Activated CD8-positive, alpha-beta T cell treated with anti-CD3 and anti-CD28 coated beads for 36 hours (primary cell): ENCODE data around the gene EEIG1. TPM values are rescaled to one million over a fixed set of nuclear protein-coding genes. Genes with fewer than 3 reads are reported as not detected.

Experiments
- ATAC-seq: fragments of 200-7000 bp; cut with Tn5 transposase; one replicate; pipeline ENCODE4 v1.10.0; 2021; ENCODE audit warnings: mild to moderate bottlenecking, moderate library complexity
- CTCF ChIA-PET: fragments of 350-600 bp; sonication (Branson Sonifier 250); formaldehyde crosslinking; loops from one replicate; lab custom pipeline; 2021; ENCODE audit warnings: antibody characterized with exemption; lab: Charles Lee
- POLR2A ChIA-PET: fragments of 350-600 bp; sonication (Branson Sonifier 250); formaldehyde crosslinking; loops from one replicate; lab custom pipeline; 2021; ENCODE audit warnings: antibody characterized with exemption; lab: Charles Lee
- DNase-seq: peaks from one replicate; pipeline ENCODE4 v3.0.0-alpha.2; 2020
- H3K27ac Mint-ChIP-seq: one replicate; pipeline ENCODE4 v1.8.0; 2021; ENCODE audit warnings: mild to moderate bottlenecking, mixed read lengths
- H3K27me3 Mint-ChIP-seq: one replicate; pipeline ENCODE4 v1.8.0; 2021; ENCODE audit warnings: mixed read lengths
- H3K36me3 Mint-ChIP-seq: one replicate; pipeline ENCODE4 v1.8.0; 2021; ENCODE audit warnings: low read depth, mixed read lengths
- H3K4me1 Mint-ChIP-seq: one replicate; pipeline ENCODE4 v1.8.0; 2021; ENCODE audit warnings: low read depth, mixed read lengths
- H3K4me3 Mint-ChIP-seq: one replicate; pipeline ENCODE4 v1.8.0; 2021; ENCODE audit warnings: mild to moderate bottlenecking, moderate library complexity, mixed read lengths
- H3K9me3 Mint-ChIP-seq: one replicate; pipeline ENCODE4 v1.8.0; 2021; ENCODE audit warnings: mixed read lengths
- intact Hi-C: fragments of 100-400 bp; cut with micrococcal nuclease; formaldehyde crosslinking; loops from one replicate; pipeline ENCODE4 v1.10.0; 2022
- total RNA-seq, 2 experiments: library from RNA; stranded (reverse); gene quantifications; one replicate each; pipeline ENCODE4 v1.2.3, GENCODE V29; 2021
- TF ChIP-seq, protein P1 (sequence below): fragments of 200-600 bp; IDR thresholded peaks from one replicate; pipeline ENCODE4 v1.8.0; 2022; ENCODE audit warnings: antibody characterized with exemption, mild to moderate bottlenecking

The EEIG1 gene
- total RNA-seq, 2 experiments from 2014 or later = 79.7 to 81.5 TPM

GRCh38 chr9:127981559-127982121 is 851 bp upstream of the EEIG1 start:
- POLR2A ChIA-PET = interaction anchor here (0.8 to 22.5 kb wide), 12 partner anchors 13 to 92 kb away, joined by 3 to 408 read pairs (median 6); partner anchors contain the start of gene NAIF1
- Mint-ChIP-seq H3K4me1 (peaks cover 39% of the 10 kb centered on the region), H3K27me3 (no peaks in the 10 kb centered on the region), H3K27ac (peak overlapping the region; percentile 97), H3K4me3 (peak overlapping the region; percentile 97), H3K9me3 (no peaks in the 10 kb centered on the region), H3K36me3 (peaks cover 24% of the 10 kb centered on the region)
- DNase-seq (peak; percentile 77), ATAC-seq (peak; percentile 5)
- intact Hi-C loops = no loop called here
- TF ChIP-seq, protein P1, sequence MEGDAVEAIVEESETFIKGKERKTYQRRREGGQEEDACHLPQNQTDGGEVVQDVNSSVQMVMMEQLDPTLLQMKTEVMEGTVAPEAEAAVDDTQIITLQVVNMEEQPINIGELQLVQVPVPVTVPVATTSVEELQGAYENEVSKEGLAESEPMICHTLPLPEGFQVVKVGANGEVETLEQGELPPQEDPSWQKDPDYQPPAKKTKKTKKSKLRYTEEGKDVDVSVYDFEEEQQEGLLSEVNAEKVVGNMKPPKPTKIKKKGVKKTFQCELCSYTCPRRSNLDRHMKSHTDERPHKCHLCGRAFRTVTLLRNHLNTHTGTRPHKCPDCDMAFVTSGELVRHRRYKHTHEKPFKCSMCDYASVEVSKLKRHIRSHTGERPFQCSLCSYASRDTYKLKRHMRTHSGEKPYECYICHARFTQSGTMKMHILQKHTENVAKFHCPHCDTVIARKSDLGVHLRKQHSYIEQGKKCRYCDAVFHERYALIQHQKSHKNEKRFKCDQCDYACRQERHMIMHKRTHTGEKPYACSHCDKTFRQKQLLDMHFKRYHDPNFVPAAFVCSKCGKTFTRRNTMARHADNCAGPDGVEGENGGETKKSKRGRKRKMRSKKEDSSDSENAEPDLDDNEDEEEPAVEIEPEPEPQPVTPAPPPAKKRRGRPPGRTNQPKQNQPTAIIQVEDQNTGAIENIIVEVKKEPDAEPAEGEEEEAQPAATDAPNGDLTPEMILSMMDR = no peak
- CTCF ChIA-PET = interaction anchor here (1.1 to 15.3 kb wide), 7 partner anchors 22 to 136 kb away, joined by 3 to 163 read pairs (median 5); no protein-coding TSS in a partner anchor

DNA sequence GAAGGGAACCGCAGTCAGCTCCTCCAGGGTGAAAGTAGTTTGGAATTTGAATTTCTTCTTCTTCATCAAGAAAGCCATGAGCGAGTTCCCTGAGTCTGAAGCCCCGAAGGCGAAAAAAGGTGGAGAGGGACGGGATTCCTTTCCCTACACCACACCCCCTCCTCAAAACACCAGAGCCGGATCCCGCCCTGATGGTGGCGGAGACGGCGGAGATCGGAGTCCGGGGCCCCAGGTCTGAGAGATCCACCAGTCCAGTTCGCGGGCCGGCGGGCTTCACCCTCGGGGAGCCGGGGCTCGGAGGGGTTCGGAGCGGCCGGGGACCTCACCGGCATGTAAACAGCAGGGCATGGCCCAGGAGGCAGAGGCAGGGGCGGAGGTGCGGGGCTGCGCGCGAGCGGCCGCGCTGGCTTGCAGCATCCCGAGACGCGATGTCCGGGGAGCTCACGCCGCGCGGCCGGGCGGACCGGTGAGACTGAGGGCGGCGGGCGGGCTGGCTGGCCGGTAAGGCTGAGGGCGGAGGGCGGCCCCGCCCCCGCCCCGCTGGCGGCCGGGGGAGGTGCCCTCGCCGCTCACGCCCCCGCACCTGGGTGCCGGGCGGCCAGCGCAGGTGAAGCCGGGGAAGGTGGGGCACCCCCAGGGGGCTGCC is 606 bp downstream of the EEIG1 start:
- intact Hi-C loops = no loop called here
- TF ChIP-seq, protein P1 = no peak
- Mint-ChIP-seq H3K9me3 (no peaks in the 10 kb centered on the region), H3K4me3 (peak overlapping the region; percentile 97), H3K27me3 (no peaks in the 10 kb centered on the region), H3K4me1 (peaks cover 52% of the 10 kb centered on the region), H3K36me3 (peaks cover 36% of the 10 kb centered on the region), H3K27ac (peak overlapping the region; percentile 89)
- peak; percentile 2 for ATAC-seq
- ChIA-PET POLR2A (interaction anchor here (0.7 to 22.5 kb wide), 15 partner anchors 19 to 558 kb away, joined by 3 to 408 read pairs (median 5); no protein-coding TSS in a partner anchor), CTCF (interaction anchor here (0.6 to 15.3 kb wide), 7 partner anchors 15 to 112 kb away, joined by 3 to 163 read pairs (median 5); no protein-coding TSS in a partner anchor)
- DNase-seq = peak; percentile 56

- DNase-seq (peak; percentile 60), ATAC-seq (no peak)
- peaks cover 39% of the 10 kb centered on the region for H3K36me3 Mint-ChIP-seq
- ChIA-PET CTCF (interaction anchor here (0.6 to 15.3 kb wide), 9 partner anchors 16 to 138 kb away, joined by 3 to 163 read pairs (median 5); no protein-coding TSS in a partner anchor), POLR2A (interaction anchor here (0.7 to 22.5 kb wide), 12 partner anchors 18 to 557 kb away, joined by 3 to 408 read pairs (median 4); no protein-coding TSS in a partner anchor)
- H3K9me3 Mint-ChIP-seq = no peaks in the 10 kb centered on the region
- peaks cover 51% of the 10 kb centered on the region for H3K4me1 Mint-ChIP-seq
- H3K27ac Mint-ChIP-seq = peak overlapping the region; percentile 89
- no peaks in the 10 kb centered on the region for H3K27me3 Mint-ChIP-seq
- TF ChIP-seq, protein P1 = no peak
- intact Hi-C loops = loop anchor here (5.0 kb wide), 1 partner anchor 42 kb away; the partner anchor contains the start of gene DPM2
- H3K4me3 Mint-ChIP-seq = peak overlapping the region; percentile 97
Observed at GRCh38 chr9:127979333-127980059, 1.3 kb downstream of the EEIG1 start.

DNA sequence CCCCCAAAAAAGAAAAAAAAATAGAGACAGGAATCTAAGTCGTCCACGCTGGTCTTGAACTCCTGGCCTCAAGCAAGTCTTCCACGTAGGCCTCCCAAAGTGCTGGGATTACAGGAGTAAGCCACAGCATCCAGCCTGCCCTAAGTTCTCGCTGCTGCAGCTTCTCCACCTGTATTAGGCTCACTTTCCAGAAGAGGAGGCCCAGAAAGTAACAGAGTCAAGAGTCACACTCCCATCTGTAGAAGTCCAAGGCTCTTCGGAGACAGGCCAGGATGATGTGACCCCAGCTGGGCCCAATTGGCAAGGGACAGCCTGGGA is 1.8 kb downstream of the EEIG1 start:
- H3K27me3 Mint-ChIP-seq = no peaks in the 10 kb centered on the region

More for the DNA sequence above, 1.8 kb downstream of the EEIG1 start:
- POLR2A ChIA-PET = interaction anchor here (1.3 to 22.5 kb wide), 6 partner anchors 18 to 90 kb away, joined by 3 to 408 read pairs (median 7); no protein-coding TSS in a partner anchor
- no peak for ATAC-seq
- peaks cover 43% of the 10 kb centered on the region for H3K36me3 Mint-ChIP-seq
- CTCF ChIA-PET = interaction anchor here (1.0 to 15.3 kb wide), 7 partner anchors 20 to 139 kb away, joined by 3 to 163 read pairs (median 5); no protein-coding TSS in a partner anchor
- intact Hi-C loops = loop anchor here (5.0 kb wide), 1 partner anchor 42 kb away; the partner anchor contains the start of gene DPM2
- TF ChIP-seq, protein P1 = no peak
- peak overlapping the region; percentile 89 for H3K27ac Mint-ChIP-seq
- DNase-seq = no peak
- H3K9me3 Mint-ChIP-seq = no peaks in the 10 kb centered on the region
- peak overlapping the region; percentile 97 for H3K4me3 Mint-ChIP-seq
- H3K4me1 Mint-ChIP-seq = peaks cover 55% of the 10 kb centered on the region
